C4-2B (cell line): ENCODE measurements around the gene SYT9.

Experiments
- CTCF ChIP-seq: fragments of 450-650 bp; conservative IDR thresholded peaks from 2 replicates; pipeline ENCODE4 v1.5.1; 2017; ENCODE audit warnings: mild to moderate bottlenecking
- ZFX ChIP-seq: fragments of 450-650 bp; IDR thresholded peaks from 2 replicates; pipeline ENCODE4 v1.6.1; 2017

- TF ChIP-seq CTCF (peak; percentile 31), ZFX (no peak)
These were observed 47.7 kb downstream of the SYT9 start for GRCh38 chr11:7299393-7299792.
